OCI-LY3 (cell line): ENCODE data around the gene STX19.

ENCODE experiments used
- EZH2phosphoT487 ChIP-seq: fragments of 200-600 bp; shearing (Covaris generic); IDR thresholded peaks from 2 replicates; pipeline ENCODE4 v1.6.1; 2018; ENCODE audit warnings: antibody characterized with exemption, mixed run types, low read depth
- TF ChIP-seq, protein P1 (sequence below): fragments of 200-600, 300-600 bp; sonication (generic); IDR thresholded peaks from 2 replicates; pipeline ENCODE4 v1.5.1; 2014; ENCODE audit warnings: antibody characterized with exemption, low read length, low read depth

DNA sequence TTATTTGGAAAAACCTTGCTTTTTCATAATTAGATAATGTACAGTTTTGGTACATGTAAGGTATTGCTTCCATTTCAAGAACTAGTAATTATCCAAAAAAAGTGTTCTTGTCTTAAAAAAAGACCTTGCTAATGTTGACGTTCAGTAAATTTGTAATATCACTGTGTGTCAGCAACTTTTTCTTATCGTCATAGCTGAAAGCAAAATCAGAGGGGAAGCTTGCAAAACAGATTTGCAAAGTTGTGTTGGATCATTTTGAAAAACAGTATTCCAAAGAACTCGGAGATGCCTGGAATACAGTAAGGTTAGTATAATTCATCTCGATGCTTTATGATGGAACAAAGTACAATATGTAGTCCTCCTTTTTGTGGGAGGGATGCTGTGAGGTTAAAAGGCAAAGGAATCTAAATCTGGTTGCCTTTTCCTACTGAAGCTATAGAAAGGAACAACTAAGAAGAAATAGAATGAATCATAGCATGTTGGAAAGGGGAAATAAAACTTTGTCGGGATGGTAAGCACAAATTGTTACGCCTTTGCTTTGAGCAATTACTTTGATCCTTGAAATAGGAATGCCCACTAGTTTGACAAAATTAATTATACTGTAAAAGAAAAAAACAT, 36.0 kb upstream of the STX19 start:
- TF ChIP-seq, protein P1, sequence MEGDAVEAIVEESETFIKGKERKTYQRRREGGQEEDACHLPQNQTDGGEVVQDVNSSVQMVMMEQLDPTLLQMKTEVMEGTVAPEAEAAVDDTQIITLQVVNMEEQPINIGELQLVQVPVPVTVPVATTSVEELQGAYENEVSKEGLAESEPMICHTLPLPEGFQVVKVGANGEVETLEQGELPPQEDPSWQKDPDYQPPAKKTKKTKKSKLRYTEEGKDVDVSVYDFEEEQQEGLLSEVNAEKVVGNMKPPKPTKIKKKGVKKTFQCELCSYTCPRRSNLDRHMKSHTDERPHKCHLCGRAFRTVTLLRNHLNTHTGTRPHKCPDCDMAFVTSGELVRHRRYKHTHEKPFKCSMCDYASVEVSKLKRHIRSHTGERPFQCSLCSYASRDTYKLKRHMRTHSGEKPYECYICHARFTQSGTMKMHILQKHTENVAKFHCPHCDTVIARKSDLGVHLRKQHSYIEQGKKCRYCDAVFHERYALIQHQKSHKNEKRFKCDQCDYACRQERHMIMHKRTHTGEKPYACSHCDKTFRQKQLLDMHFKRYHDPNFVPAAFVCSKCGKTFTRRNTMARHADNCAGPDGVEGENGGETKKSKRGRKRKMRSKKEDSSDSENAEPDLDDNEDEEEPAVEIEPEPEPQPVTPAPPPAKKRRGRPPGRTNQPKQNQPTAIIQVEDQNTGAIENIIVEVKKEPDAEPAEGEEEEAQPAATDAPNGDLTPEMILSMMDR = no peak
- TF ChIP-seq EZH2phosphoT487 = no peak
